Activated T-cell treated with anti-CD3 and anti-CD28 coated beads for 48 hours (primary cell): Measurements from ENCODE around the gene LRRC1.
"Not testable (repeated sequence)": the region's sequence is repeated elsewhere in the genome, so short reads cannot be mapped to it uniquely, and the experiment has no call there.

ENCODE experiments used
- DNase-seq: peaks from one replicate; pipeline ENCODE4 v3.0.0-alpha.2; 2020; ENCODE audit warnings: low read depth

LRRC1 gene

DNA sequence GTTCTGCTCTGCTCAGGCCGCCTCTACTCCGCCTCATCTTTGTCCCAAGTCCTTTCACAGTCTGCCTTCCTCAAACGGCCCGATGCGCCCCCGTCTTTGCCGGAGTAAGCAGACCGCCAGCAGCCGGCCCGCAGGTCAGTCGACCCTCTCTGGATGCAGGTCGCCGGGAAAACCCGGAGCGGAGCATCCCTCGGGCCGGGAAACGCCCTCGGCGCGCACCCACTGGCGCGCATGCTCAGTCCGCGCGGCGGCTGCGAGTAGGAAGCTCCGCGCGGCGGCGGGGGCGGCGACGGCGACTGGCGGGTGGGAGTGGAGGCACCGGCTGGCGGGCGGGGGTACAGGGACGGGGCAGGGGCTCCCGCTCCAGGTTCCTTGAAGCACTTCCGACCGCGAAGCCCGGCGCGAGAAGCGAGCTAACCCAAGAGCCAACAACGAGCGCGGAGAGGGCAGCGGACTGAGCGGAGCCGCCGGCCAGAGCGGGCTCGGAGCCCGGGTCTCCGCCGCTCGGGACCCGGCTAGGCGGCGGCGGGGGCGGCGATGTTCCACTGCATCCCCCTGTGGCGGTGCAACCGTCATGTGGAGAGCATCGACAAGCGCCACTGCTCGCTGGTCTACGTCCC is at the start of gene LRRC1:
LRRC1 (plus strand) TSS at position 286 of the 620 bp plus-strand sequence; CDS start at position 538, 252 bp downstream.
- peak; percentile 84 for DNase-seq

DNA sequence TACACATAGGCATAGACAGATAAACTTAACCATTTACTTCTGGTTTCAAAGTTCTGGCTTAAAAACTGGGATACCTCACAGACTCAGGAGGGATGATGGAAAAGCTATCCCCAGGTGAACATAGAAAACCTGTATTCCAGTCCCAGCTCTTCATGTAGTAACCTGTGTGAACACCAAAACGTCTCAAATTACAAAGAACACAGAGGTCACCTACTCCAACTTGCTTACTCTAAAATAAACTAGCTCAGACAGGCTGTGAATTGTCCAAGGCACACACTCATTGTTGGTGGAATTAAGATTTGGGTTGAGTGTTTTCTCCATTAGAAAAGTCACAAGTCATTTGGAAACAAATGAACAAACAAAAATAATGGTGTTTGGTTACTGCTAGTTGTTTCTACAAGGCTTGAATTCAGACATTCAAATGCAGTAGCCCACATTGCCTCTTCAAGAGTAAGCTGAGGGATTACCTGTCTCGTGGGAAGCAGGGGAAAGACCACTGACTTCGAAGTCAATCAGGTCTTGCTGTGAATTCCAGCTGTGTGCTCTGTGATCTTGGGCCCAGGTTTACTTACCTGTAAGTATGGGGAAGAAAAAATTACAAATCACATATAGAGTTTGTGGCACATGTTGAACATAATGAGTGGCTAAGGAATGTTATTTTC is 48.2 kb upstream of the LRRC1 start:
- no peak for DNase-seq

DNA sequence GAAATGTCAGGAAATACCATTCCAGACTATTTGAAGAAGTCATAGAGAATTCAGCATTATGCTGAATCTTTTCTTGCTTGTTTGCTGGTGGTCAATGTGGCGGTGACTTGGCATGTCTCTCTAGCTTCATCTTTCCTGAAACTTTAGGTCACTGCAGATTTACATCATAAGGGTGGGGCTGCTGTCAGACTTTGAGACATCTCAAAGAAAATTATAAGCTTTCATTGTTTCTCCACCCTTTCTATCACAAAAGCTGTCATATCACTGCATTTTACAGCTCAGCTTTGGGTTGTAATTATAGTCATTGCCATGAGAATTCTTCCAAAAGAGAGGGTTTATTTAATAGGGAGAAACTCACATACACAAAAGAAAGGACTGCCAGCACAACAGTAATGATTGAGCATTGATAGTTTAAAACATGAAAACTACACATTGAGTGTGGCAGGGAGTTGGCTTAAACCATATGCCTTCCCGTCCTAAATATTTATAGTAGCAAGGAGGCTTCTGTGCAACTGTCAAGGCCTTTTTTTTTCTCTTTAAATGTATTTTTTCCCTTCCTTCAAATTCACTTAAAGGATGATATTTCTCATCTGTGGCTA is 44.7 kb upstream of the LRRC1 start:
- DNase-seq = no peak

DNA sequence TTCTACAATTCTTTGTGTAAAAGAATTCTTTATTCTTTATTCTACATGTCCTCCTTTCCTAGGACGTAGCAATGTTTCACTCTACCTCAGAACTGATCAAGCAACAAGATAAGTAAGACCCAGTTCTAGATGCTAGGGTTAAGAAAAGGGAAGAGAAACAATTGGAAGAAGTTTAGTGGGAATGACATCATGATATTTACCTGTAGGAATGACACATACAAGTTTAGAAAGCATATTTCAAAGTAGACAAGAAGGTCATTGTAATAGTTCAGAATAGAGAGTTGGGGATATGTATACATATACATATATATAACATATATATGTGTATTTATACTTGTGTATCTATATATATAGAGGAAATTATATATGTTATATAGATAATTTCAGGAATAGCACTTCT is 43.4 kb upstream of the LRRC1 start:
- no peak for DNase-seq

DNA sequence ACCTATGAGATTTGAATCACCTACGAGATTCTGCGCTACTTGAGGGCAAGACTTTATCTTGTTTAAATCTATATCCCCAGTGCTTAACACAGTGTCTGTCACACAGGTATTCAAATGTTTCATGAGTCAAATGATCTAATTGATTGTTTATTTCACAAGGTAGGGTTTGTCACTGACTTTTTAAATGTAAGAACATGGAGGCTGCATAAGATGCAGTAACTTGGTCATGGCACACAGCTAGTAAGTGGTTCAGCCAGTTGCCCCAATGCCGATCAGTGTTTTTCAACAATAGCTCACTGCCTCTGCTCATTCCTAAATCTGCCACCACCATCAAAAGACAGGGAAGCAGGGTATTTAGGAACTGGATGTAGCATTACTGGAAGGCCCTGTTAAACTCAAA is 42.4 kb upstream of the LRRC1 start:
- DNase-seq = no peak

DNA sequence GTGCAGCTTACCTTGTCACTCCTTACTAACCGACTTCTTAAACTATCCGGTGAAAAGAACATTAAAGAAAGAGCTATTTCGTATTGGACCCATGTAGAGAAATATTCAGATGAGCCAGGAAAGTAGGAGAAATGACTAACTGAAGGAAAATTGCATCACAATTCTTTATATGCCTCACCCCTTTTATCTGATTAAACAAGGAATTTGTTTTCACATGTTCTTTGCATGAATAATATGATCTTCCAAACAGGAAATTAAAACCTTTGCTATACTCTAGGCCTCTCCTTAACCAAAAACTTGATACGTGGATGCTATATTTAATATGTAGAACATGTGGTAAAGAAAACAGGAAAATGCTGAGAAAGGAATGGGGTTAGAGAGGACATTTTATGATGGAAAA is 41.9 kb upstream of the LRRC1 start:
- DNase-seq = no peak

DNA sequence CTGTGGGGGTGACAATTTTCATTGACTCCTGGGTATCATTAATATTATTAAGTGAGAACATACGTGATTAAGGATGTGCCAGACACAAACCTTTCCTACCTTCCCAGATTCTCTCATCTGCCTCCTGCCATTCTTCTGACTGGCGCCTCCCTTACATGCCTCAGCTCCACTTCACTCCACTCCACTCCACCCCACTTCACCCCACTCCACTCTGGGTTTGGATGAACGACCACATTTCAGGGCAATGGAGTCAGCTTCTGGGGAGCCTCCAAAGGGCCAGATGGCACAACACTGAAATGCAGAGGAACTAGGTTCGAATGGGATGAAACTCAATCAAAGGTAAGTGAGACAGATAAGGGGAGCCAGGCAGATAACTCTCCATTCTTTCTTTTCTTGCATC is 40.5 kb upstream of the LRRC1 start:
- DNase-seq = no peak

DNA sequence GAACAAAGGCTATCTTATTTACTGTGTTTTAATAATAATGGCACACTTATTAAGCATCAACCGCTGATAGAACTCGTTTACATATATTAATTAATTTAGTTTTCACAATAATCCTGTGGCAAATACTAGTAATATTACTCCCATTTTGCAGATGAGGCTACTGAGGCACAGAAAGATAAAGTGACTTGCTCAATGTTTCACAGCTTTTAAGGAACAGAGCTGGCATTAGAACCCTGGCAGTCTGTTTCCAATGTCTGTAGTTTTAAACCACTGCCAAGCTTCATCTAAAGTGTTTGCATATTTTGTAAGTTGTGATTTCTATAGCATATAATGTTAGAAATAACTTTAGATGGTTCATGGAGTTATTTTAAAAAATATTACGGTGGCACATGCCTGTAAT is 38.4 kb upstream of the LRRC1 start:
- DNase-seq = no peak

DNA sequence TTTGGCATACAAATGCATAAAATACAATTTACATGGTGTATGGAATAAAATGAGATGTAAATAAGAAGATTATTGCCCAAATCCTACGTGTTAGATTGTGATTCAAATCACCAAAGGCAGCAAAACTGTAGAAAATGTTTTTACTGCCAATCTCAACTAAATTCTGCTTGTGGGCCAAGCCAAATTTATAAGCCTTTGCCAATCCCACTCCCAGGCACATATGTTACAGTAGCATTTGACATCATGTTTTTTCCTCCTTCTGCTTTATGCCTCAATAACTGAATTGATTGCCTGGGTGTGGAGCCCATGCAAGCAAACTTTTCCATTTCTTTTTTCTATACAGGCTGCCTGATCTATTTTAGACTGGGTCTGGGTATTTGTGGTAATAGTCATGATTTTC is 36.3 kb upstream of the LRRC1 start:
- DNase-seq = no peak

DNA sequence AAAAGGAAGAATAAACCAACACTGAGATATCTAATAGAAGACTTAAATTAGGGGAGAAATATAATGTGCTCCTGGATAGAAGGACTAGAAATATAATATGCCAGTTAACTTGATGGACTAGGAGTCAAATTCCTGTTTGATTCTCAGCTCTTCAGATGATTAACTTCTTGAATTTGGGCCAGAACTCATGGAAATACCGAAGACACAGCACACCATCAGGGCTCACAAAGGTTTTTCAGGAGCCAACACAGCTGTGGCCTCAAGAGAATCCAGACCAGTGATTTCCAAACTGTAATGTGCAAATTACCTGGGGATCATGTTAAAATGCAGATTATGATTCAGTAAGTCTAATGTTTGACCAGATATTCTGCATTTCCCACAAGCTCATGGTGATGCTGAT is 33.8 kb upstream of the LRRC1 start:
- no peak for DNase-seq

DNA sequence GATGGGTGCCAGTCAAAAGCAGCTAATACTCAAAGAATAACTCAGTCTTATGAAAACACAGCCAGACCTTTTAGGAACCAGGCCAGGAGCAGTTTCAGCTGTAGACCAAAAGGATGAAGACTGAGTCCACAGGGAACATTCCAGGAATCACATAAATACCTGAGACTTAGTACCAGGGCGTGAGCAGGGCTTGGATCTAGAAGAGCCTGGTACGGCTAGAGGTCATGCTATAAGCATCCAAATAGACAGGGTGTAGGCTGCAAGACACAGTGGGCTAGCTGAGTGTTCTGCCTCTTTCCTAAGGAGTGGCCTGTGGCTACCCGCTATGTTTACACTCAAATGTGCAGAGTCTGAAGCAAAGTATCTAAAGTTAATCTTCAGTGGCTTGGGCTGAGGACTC is 29.5 kb upstream of the LRRC1 start:
- no peak for DNase-seq

DNA sequence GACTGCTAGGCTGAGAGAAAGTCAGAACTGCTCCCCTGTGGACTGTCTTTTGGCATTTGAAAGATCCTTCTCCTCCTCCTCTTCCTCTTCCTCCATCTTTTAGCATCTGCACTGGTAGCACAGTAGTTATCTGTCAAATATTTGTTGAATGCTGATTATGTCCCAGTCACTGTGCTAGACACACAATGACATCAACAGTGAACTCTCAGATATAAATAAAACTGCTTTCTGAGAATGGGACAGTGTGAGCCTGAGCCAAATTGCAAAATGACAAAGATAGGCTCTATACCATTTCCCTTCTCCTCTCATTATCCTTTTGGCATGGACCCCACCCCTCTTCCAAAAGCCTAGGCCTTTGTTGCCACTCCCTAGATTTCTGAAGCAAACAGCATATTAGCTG is 27.9 kb upstream of the LRRC1 start:
- no peak for DNase-seq

DNA sequence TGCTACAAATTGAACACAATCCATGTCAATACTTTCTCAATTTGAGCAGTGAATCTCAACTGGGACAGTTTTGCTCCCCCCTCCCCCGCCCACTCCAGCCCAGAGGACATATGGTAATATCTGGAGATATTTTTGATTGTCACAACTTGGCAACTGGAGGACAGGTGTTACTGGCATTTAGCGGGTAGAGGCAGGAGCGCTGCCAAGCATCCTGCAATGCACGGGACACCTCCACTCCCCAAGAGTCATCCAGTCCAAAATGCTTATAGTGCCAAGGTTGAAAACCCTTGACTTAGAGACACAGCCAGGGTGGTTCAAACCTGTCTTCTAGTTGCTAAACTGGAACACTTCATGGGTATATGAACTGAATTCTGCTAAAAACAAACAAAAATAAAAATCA is 26.9 kb upstream of the LRRC1 start:
- no peak for DNase-seq

DNA sequence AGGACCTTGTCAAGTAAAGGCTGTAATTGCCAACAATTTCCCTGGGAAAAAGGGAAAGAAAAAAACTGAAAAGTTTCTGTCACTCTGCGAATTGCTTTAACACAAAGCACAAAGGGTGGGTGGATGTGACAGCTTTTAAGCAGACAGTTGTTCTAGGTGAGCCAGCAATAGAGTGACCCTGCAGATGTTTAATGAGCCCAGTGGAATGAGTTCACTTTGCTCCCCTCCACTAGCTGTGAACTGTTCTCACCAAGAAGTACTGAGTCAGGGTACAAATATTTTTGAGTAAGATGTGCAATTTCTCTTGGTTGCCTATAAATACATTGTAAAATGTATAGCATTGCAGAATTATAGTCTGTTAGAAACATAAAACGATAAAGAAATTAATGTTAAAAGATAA is 26.2 kb upstream of the LRRC1 start:
- DNase-seq = no peak

DNA sequence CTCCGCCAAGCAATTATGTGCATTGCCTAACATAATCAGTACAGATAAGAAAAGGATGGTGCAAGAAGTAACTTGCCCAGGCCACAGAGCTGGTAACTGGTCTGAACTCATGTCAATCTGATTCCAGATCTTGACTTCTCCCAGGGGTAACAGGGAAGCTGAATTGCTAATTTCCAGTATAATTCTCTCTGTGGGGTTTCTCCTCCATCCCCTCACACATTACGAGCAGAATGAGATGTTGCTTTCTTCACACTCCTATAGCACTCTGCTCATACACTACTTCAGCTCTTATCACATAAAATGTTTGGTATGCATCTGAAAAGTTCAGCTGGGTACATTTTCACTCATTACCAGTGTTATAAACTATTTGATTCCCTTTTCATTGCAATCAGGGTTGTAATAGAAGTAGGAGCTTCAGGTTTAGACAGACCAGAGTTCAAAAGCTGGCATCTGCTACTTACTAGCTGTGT is 24.0 kb upstream of the LRRC1 start:
- no peak for DNase-seq

DNA sequence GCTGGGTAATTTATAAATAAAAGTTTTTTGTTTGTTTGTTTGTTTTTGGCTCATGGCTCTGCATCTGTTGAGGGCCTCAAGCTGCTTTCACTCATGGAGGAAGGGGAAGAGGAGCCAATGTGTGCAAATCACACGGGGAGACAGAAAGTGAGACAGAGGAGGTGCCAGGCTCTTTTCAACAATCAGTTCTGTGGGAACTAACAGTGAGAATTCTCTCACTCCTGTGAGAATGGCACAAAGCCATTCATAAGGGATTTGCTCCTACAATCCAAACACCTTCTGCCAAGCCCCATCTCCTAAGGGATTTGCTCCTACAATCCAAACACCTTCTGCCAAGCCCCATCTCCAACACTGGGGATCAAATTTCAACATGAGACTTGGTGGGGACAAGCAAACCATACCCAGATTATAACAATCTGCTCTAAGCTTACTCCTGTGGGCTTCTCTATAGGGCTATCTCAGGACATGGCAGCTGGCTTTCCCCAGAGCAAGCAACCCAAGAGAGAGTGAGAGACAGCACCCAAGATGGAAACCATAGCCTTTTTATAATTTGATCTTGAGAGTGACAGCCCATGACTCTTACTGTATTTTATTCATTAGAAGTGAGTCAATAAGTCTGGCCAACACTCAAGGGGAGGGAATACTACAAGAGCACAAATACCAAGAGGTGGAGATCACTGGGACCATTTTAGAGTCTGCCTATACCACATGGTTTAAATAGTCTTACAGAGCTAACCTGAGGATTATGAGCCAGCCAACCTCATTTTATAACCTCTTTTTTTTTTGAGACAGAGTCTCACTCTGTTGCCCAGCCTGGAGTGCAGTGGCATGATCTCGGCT is 22.8 kb upstream of the LRRC1 start:
- DNase-seq = no peak

DNA sequence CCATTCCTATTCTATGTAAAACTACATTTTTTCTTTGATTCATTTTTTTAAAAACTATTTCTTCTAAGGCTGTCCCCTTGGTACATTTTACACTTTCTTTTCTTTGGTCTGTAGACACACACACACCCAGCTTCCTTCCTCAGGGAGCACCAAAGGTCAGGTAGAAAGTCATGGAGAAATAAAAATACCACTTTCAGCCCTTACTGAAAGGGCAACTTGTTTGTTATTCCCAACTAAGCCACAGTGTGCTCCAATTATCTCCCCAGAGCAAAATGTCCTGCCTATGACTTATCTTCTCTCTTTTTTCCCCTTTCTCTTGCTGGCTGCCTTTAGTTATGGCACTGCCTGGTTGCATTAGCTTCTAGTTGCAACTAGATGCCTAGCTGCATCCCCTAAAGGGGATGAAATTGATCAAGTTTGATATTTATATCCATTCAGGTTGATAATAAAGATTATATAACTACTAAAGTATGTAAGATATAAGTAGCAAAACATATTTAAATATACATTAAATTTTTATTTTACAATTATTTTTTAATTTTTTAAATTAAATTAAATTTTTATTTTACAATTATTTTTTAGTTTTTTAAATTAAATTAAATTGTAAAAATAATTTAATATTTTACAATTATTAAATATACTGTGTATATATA is 21.6 kb upstream of the LRRC1 start:
- DNase-seq = no peak

DNA sequence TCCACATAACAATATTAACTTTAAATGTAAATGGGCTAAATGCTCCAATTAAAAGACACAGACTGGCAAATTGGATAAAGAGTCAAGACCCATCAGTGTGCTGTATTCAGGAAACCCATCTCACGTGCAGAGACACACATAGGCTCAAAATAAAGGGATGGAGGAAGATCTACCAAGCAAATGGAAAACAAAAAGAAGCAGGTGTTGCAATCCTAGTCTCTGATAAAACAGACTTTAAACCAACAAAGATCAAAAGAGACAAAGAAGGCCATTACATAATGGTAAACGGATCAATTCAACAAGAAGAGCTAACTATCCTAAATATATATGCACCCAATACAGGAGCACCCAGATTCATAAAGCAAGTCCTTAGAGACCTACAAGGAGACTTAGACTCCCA is 18.7 kb upstream of the LRRC1 start:
- DNase-seq = not testable (repeated sequence)

DNA sequence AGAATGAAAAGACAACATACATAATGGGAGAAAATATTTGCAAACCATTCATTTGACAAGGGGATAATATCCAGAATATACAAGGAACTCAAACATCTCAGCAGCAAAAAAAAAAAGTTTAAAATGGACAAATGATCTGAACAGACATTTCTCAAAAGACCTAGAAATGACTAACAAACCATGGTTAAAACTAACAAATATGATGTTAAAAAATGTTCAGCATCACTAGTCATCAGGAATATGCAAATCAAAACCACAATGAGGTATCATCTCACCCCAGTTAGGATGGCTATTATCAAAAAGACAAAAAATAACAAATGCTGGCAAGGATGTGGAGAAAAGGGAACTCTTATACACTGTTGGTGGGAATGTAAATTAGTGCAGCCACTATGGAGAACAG is 9.8 kb upstream of the LRRC1 start:
- DNase-seq = not testable (repeated sequence)

DNA sequence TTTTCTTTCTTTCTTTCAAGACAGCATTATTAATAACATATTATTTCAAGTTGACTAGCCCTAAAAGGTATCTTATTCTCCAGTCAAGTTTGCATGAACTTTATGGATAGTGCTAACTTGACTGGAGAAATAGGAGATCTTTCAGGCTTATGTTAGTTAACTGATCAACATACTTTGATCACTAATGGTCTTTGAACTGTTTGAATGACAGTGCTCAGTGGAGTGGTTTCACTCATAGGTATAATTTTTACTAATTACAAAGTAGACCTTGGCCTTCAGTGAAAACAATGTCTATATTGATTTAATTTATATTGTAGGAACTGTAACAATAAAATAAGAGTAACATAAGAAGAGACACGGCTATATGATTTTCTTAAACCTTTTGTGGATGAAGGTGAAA is 8.0 kb upstream of the LRRC1 start:
- DNase-seq = no peak

DNA sequence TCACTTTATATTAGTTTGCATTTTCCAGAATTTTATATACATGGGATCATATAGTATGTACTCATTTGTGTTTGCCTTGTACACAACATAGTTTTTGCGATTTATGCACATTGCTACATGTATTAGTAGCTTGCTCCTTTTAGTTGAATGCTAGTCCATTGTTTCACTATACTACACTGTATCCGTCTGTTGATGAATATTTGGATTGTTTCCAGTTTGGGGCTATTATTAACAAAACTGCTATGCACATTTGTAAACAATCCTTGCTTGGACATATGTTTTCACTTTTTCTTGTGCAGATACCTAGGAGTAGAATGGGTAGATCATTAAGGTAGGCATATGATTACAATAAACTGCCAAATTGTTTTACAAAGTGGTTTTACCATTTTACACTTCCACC is 3.9 kb upstream of the LRRC1 start:
- DNase-seq = no peak

DNA sequence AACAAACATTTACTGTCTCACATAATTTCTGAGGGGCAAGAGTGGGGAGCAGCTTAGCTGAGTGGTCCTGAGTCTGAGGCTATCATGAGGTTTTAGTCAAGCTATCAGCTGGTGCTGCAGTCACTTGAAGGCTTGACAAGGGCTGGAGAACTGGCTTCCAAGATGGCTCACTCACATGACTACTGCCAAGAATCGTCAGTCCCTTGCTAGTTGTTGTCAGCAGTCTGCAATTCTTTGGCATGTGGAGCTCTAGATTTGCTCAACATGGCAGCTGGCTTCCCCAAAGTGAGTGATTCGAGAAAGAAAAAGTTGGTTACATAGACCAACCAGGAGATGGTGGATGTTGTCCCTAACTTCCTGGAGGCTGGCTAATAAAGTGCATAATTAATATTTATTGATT is 2.8 kb upstream of the LRRC1 start:
- no peak for DNase-seq
